ENCODE data around the gene USP10. TPM values are rescaled to one million over a fixed set of nuclear protein-coding genes. Genes with fewer than 3 reads are reported as not detected.

The USP10 gene
- total and polyA plus RNA-seq, 4 donors, result 28.2 to 46.1 (median 42.0) TPM

GRCh38 chr16:84654998-84655397 lies 44.8 kb upstream of the USP10 start:
- DNase-seq (ENCODE audit: low spot score), result no peak
- Histone ChIP-seq H3K4me1 (ENCODE audit: control insufficient read depth in 4 of 4, insufficient read depth in 4 of 4, low read length in 3 of 4) (peaks cover 0 to 10% (median 2%) of the 10 kb centered on the region in 4 donors), H3K27me3 (ENCODE audit: control insufficient read depth in 4 of 4, insufficient read depth in 4 of 4, low read length in 3 of 4) (no peaks in the 10 kb centered on the region), H3K9ac (ENCODE audit: low read depth in 1 of 2, low read length in 2 of 2) (no peak overlapping the region), H3K4me3 (ENCODE audit: low read depth in 1 of 3, low read length in 3 of 3) (no peak overlapping the region), H3K36me3 (ENCODE audit: control insufficient read depth in 4 of 4, insufficient read depth in 3 of 4, low read depth in 1 of 4, low read length in 3 of 4) (peaks cover 17 to 50% (median 35%) of the 10 kb centered on the region in 4 donors), H3K9me3 (ENCODE audit: control insufficient read depth in 4 of 4, low read length in 3 of 4) (no peaks in the 10 kb centered on the region), H3K27ac (ENCODE audit: low read depth in 1 of 2, low read length in 2 of 2) (no peak overlapping the region)
- WGBS, result 71% methylated on average over 6 of the region's 6 CpGs
- TF ChIP-seq, protein P1, sequence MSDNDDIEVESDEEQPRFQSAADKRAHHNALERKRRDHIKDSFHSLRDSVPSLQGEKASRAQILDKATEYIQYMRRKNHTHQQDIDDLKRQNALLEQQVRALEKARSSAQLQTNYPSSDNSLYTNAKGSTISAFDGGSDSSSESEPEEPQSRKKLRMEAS (IDR thresholded peaks at IDR 0.05), result no peak
- TF ChIP-seq, protein P2, sequence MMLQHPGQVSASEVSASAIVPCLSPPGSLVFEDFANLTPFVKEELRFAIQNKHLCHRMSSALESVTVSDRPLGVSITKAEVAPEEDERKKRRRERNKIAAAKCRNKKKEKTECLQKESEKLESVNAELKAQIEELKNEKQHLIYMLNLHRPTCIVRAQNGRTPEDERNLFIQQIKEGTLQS (IDR thresholded peaks at IDR 0.05), result no peak
- TF ChIP-seq RXRA (IDR thresholded peaks at IDR 0.05), result no peak
- TF ChIP-seq RAD21 (IDR thresholded peaks at IDR 0.05), result no peak
- TF ChIP-seq ZBTB33 (IDR thresholded peaks at IDR 0.05), result no peak
- no peak for TF ChIP-seq HNF4G (IDR thresholded peaks at IDR 0.05)
- no peak for TF ChIP-seq TAF1 (conservative IDR thresholded peaks at IDR 0.05)
- TF ChIP-seq, protein P3, sequence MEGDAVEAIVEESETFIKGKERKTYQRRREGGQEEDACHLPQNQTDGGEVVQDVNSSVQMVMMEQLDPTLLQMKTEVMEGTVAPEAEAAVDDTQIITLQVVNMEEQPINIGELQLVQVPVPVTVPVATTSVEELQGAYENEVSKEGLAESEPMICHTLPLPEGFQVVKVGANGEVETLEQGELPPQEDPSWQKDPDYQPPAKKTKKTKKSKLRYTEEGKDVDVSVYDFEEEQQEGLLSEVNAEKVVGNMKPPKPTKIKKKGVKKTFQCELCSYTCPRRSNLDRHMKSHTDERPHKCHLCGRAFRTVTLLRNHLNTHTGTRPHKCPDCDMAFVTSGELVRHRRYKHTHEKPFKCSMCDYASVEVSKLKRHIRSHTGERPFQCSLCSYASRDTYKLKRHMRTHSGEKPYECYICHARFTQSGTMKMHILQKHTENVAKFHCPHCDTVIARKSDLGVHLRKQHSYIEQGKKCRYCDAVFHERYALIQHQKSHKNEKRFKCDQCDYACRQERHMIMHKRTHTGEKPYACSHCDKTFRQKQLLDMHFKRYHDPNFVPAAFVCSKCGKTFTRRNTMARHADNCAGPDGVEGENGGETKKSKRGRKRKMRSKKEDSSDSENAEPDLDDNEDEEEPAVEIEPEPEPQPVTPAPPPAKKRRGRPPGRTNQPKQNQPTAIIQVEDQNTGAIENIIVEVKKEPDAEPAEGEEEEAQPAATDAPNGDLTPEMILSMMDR (IDR thresholded peaks at IDR 0.05; ENCODE audit: low read depth, low read length, missing input control), result no peak
- TF ChIP-seq FOXA2 (IDR thresholded peaks at IDR 0.05), result no peak
- TF ChIP-seq JUND (IDR thresholded peaks at IDR 0.05), result no peak
- TF ChIP-seq FOXA1 (IDR thresholded peaks at IDR 0.05), result no peak
- no peak for TF ChIP-seq YY1 (IDR thresholded peaks at IDR 0.05)
- no peak for TF ChIP-seq NR2F2 (IDR thresholded peaks at IDR 0.05)
- TF ChIP-seq EGR1 (IDR thresholded peaks at IDR 0.05; ENCODE audit: low read depth in 2 of 2), result no peak
- TF ChIP-seq SP1 (IDR thresholded peaks at IDR 0.05), result no peak
- TF ChIP-seq HNF4A (conservative IDR thresholded peaks at IDR 0.05), result no peak
- TF ChIP-seq, protein P4, sequence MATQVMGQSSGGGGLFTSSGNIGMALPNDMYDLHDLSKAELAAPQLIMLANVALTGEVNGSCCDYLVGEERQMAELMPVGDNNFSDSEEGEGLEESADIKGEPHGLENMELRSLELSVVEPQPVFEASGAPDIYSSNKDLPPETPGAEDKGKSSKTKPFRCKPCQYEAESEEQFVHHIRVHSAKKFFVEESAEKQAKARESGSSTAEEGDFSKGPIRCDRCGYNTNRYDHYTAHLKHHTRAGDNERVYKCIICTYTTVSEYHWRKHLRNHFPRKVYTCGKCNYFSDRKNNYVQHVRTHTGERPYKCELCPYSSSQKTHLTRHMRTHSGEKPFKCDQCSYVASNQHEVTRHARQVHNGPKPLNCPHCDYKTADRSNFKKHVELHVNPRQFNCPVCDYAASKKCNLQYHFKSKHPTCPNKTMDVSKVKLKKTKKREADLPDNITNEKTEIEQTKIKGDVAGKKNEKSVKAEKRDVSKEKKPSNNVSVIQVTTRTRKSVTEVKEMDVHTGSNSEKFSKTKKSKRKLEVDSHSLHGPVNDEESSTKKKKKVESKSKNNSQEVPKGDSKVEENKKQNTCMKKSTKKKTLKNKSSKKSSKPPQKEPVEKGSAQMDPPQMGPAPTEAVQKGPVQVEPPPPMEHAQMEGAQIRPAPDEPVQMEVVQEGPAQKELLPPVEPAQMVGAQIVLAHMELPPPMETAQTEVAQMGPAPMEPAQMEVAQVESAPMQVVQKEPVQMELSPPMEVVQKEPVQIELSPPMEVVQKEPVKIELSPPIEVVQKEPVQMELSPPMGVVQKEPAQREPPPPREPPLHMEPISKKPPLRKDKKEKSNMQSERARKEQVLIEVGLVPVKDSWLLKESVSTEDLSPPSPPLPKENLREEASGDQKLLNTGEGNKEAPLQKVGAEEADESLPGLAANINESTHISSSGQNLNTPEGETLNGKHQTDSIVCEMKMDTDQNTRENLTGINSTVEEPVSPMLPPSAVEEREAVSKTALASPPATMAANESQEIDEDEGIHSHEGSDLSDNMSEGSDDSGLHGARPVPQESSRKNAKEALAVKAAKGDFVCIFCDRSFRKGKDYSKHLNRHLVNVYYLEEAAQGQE (IDR thresholded peaks at IDR 0.05), result no peak

DNA sequence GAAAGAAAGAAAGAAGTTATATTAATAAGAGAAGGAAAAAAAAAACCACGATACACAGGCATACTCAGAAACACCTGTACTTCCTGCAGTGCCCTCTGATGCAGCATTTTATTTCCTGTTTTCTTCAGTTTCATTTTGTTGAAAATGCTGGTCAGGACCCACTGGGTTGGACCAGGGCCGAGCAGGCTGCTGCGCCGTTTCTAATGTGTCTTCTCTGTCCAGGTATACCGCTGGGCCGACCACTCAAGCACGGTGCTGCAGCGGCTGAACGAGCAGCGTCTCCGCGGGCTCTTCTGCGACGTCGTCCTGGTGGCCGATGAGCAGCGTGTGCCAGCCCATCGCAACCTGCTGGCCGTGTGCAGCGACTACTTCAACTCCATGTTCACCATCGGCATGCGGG lies 43.2 kb upstream of the USP10 start:
- 96% methylated on average over 22 of the region's 22 CpGs for WGBS
- H3K4me1 ChIP-seq (ENCODE audit: control insufficient read depth in 4 of 4, insufficient read depth in 4 of 4, low read length in 3 of 4), result peaks cover 0 to 7% (median 1%) of the 10 kb centered on the region in 4 donors
- peaks cover 21 to 57% (median 35%) of the 10 kb centered on the region in 4 donors for H3K36me3 ChIP-seq (ENCODE audit: control insufficient read depth in 4 of 4, insufficient read depth in 3 of 4, low read depth in 1 of 4, low read length in 3 of 4)
- DNase-seq (ENCODE audit: low spot score), result no peak
- no peak overlapping the region for H3K4me3 ChIP-seq (ENCODE audit: low read depth in 1 of 3, low read length in 3 of 3)
- no peak overlapping the region for H3K9ac ChIP-seq (ENCODE audit: low read depth in 1 of 2, low read length in 2 of 2)
- no peak overlapping the region for H3K27ac ChIP-seq (ENCODE audit: low read depth in 1 of 2, low read length in 2 of 2)
- H3K9me3 ChIP-seq (ENCODE audit: control insufficient read depth in 4 of 4, low read length in 3 of 4), result no peaks in the 10 kb centered on the region
- H3K27me3 ChIP-seq (ENCODE audit: control insufficient read depth in 4 of 4, insufficient read depth in 4 of 4, low read length in 3 of 4), result no peaks in the 10 kb centered on the region
- TF ChIP-seq FOXA1 (IDR thresholded peaks at IDR 0.05), result no peak
- TF ChIP-seq, protein P4 (IDR thresholded peaks at IDR 0.05), result no peak
- no peak for TF ChIP-seq ZBTB33 (IDR thresholded peaks at IDR 0.05)
- TF ChIP-seq NR2F2 (IDR thresholded peaks at IDR 0.05), result no peak

All from liver (tissue), 9 donors.